ENCODE data around the gene ZNF708. TPM values are rescaled to one million over a fixed set of nuclear protein-coding genes. Genes with fewer than 3 reads are reported as not detected.

Gene ZNF708
- total and polyA plus RNA-seq, 2 of the 13 experiments (the other 11 are each of a cell fraction or from before 2014, with no cell fraction given): 1.8 to 5.2 TPM

GRCh38 chr19:21328885-21329605, at the start of gene ZNF708 (continued):
- TF ChIP-seq ZBTB7A (CRISPR knock-in tag; IDR thresholded peaks at IDR 0.05) (no peak), ZNF589 (CRISPR knock-in tag; conservative IDR thresholded peaks at IDR 0.05) (no peak), NPAS2 (CRISPR knock-in tag; IDR thresholded peaks at IDR 0.05; ENCODE audit: borderline replicate concordance) (no peak), SIX4 (CRISPR knock-in tag; IDR thresholded peaks at IDR 0.05) (no peak), U2AF2 (IDR thresholded peaks at IDR 0.05; ENCODE audit: low read depth, low read length) (no peak), ZNF232 (CRISPR knock-in tag; IDR thresholded peaks at IDR 0.05; ENCODE audit: borderline replicate concordance) (no peak), ZNF790 (CRISPR knock-in tag; IDR thresholded peaks at IDR 0.05; ENCODE audit: borderline replicate concordance) (no peak), ZHX2 (IDR thresholded peaks at IDR 0.05; ENCODE audit: low read depth) (no peak), ZHX2 (CRISPR knock-in tag; IDR thresholded peaks at IDR 0.05; ENCODE audit: borderline replicate concordance) (no peak), ZNF629 (CRISPR knock-in tag; conservative IDR thresholded peaks at IDR 0.05) (no peak; the same call in 1 of the 2 replicates), MYC (CRISPR knock-in tag; IDR thresholded peaks at IDR 0.05; ENCODE audit: borderline replicate concordance) (peak; percentile 53; the same call in 1 of the 2 replicates), ZNF878 (CRISPR knock-in tag; IDR thresholded peaks at IDR 0.05) (no peak), ZFY (CRISPR knock-in tag; IDR thresholded peaks at IDR 0.05) (peak; percentile 92), SMARCE1 (IDR thresholded peaks at IDR 0.05; ENCODE audit: borderline replicate concordance) (no peak), NR2F1 (CRISPR knock-in tag; IDR thresholded peaks at IDR 0.05) (no peak), ZNF451 (CRISPR knock-in tag; IDR thresholded peaks at IDR 0.05) (no peak), FOXC1 (CRISPR knock-in tag; IDR thresholded peaks at IDR 0.05; ENCODE audit: borderline replicate concordance) (no peak)
- TF ChIP-seq, protein P1, sequence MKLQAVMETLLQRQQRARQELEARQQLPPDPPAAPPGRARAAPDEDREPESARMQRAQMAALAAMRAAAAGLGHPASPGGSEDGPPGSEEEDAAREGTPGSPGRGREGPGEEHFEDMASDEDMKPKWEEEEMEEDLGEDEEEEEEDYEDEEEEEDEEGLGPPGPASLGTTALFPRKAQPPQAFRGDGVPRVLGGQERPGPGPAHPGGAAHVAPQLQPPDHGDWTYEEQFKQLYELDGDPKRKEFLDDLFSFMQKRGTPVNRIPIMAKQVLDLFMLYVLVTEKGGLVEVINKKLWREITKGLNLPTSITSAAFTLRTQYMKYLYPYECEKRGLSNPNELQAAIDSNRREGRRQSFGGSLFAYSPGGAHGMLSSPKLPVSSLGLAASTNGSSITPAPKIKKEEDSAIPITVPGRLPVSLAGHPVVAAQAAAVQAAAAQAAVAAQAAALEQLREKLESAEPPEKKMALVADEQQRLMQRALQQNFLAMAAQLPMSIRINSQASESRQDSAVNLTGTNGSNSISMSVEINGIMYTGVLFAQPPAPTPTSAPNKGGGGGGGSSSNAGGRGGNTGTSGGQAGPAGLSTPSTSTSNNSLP (IDR thresholded peaks at IDR 0.05; ENCODE audit: low read depth, low read length): no peak
- TF ChIP-seq, protein P2, sequence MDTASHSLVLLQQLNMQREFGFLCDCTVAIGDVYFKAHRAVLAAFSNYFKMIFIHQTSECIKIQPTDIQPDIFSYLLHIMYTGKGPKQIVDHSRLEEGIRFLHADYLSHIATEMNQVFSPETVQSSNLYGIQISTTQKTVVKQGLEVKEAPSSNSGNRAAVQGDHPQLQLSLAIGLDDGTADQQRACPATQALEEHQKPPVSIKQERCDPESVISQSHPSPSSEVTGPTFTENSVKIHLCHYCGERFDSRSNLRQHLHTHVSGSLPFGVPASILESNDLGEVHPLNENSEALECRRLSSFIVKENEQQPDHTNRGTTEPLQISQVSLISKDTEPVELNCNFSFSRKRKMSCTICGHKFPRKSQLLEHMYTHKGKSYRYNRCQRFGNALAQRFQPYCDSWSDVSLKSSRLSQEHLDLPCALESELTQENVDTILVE (CRISPR knock-in tag; IDR thresholded peaks at IDR 0.05): no peak
- TF ChIP-seq, protein P3, sequence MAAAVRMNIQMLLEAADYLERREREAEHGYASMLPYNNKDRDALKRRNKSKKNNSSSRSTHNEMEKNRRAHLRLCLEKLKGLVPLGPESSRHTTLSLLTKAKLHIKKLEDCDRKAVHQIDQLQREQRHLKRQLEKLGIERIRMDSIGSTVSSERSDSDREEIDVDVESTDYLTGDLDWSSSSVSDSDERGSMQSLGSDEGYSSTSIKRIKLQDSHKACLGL (CRISPR knock-in tag; IDR thresholded peaks at IDR 0.05): 0 out of 2 replicates have a peak, but pooled peaks have one; percentile 39
